Calu3 (cell line): ENCODE measurements around the gene SMIM41. TPM values are rescaled to one million over a fixed set of nuclear protein-coding genes. Genes with fewer than 3 reads are reported as not detected.

Source experiments
- BruUV-seq: library from RNA; stranded (reverse); fragments of 400-500 nt; replicated peaks from 2 replicates; lab custom pipeline; 2021; lab: Mats Ljungman, UMichigan
- CTCF ChIA-PET: fragments of 300-600 bp; sonication (Branson Sonifier 250); formaldehyde crosslinking; loops from one replicate; lab custom pipeline; 2022; ENCODE audit warnings: antibody characterized with exemption; lab: Charles Lee
- DNase-seq: peaks from one replicate; pipeline ENCODE4 v3.0.0; 2022
- H3K27ac Mint-ChIP-seq: one replicate; pipeline ENCODE4 v1.8.0; 2022; ENCODE audit warnings: mixed read lengths; ENCODE audit not compliant: unreplicated experiment
- H3K27me3 Mint-ChIP-seq: one replicate; pipeline ENCODE4 v1.8.0; 2022; ENCODE audit warnings: mixed read lengths; ENCODE audit not compliant: unreplicated experiment
- H3K36me3 Mint-ChIP-seq: one replicate; pipeline ENCODE4 v1.8.0; 2022; ENCODE audit warnings: mild to moderate bottlenecking, moderate library complexity, mixed read lengths; ENCODE audit not compliant: insufficient read depth, unreplicated experiment
- H3K4me1 Mint-ChIP-seq: one replicate; pipeline ENCODE4 v1.8.0; 2022; ENCODE audit warnings: mild to moderate bottlenecking, low read depth, mixed read lengths; ENCODE audit not compliant: unreplicated experiment
- H3K4me3 Mint-ChIP-seq: one replicate; pipeline ENCODE4 v1.8.0; 2022; ENCODE audit warnings: mild to moderate bottlenecking, low read depth, moderate library complexity, mixed read lengths; ENCODE audit not compliant: unreplicated experiment
- H3K9me3 Mint-ChIP-seq: one replicate; pipeline ENCODE4 v1.8.0; 2022; ENCODE audit warnings: low read depth, mixed read lengths; ENCODE audit not compliant: unreplicated experiment
- intact Hi-C: fragments of 100-400 bp; cut with micrococcal nuclease; formaldehyde crosslinking; loops from one replicate; pipeline ENCODE4 v1.10.0; 2022; ENCODE audit not compliant: unreplicated experiment
- total RNA-seq: library from RNA; stranded (reverse); gene quantifications from 2 replicates; pipeline ENCODE4 v1.2.3, GENCODE V29; 2022
- TF ChIP-seq, protein P1 (sequence below): fragments of 200-600 bp; IDR thresholded peaks from one replicate; pipeline ENCODE4 v1.8.0; 2022; ENCODE audit warnings: antibody characterized with exemption; ENCODE audit not compliant: unreplicated experiment

SMIM41 gene
- total RNA-seq, 1 experiment from 2014 or later: not detected

- Mint-ChIP-seq H3K4me3 (no peak overlapping the region), H3K27ac (no peak overlapping the region), H3K4me1 (peaks cover 7% of the 10 kb centered on the region), H3K9me3 (no peaks in the 10 kb centered on the region), H3K27me3 (peaks cover 38% of the 10 kb centered on the region), H3K36me3 (no peaks in the 10 kb centered on the region)
- BruUV-seq: no TSS peak
- TF ChIP-seq, protein P1, sequence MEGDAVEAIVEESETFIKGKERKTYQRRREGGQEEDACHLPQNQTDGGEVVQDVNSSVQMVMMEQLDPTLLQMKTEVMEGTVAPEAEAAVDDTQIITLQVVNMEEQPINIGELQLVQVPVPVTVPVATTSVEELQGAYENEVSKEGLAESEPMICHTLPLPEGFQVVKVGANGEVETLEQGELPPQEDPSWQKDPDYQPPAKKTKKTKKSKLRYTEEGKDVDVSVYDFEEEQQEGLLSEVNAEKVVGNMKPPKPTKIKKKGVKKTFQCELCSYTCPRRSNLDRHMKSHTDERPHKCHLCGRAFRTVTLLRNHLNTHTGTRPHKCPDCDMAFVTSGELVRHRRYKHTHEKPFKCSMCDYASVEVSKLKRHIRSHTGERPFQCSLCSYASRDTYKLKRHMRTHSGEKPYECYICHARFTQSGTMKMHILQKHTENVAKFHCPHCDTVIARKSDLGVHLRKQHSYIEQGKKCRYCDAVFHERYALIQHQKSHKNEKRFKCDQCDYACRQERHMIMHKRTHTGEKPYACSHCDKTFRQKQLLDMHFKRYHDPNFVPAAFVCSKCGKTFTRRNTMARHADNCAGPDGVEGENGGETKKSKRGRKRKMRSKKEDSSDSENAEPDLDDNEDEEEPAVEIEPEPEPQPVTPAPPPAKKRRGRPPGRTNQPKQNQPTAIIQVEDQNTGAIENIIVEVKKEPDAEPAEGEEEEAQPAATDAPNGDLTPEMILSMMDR: no peak
- CTCF ChIA-PET: interaction anchor here (0.6 kb wide), 1 partner anchor 8 kb away, joined by 3 read pairs; no protein-coding TSS in a partner anchor
- intact Hi-C loops: no loop called here
- DNase-seq: no peak
Measured at GRCh38 chr12:52125476-52125900, 46.0 kb downstream of the SMIM41 start.

DNA sequence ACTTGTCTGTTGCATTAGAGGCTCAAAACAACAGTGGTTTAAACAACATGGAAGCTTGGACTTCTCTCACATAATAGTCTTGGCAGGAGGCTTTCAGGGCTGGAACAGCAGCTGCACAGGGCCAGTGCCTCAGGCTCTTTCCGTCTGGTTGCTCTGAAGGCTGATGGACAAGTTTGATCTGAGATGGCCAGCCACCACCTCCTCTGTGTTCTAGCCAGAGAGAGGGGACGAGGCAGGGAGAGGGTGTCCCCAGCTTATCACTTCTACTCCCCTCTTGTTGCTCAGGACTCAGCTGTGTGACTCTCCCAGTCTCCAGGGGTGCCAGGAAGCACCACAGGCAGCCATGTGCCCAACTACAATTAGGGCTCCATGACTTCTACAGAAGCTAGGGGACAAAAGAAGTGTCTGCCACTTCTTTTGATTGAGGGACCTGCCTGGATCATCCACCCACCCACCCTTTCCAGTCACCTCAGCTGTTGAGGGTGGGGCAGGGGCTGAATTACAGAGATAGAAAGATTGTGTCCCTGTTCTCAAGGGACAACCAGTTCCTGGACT, 46.6 kb downstream of the SMIM41 start:
- Mint-ChIP-seq H3K36me3 (no peaks in the 10 kb centered on the region), H3K4me3 (no peak overlapping the region), H3K27ac (no peak overlapping the region), H3K27me3 (peaks cover 41% of the 10 kb centered on the region), H3K9me3 (no peaks in the 10 kb centered on the region), H3K4me1 (peaks cover 7% of the 10 kb centered on the region)
- intact Hi-C loops: no loop called here
- TF ChIP-seq, protein P1: no peak
- BruUV-seq: no TSS peak
- DNase-seq: no peak
- CTCF ChIA-PET: interaction anchor here (0.6 kb wide), 1 partner anchor 8 kb away, joined by 3 read pairs; no protein-coding TSS in a partner anchor

GRCh38 chr12:52126605-52127578, 47.4 kb downstream of the SMIM41 start:
- CTCF ChIA-PET: no interaction called here
- intact Hi-C loops: no loop called here
- H3K4me3 Mint-ChIP-seq: no peak overlapping the region
- H3K27ac Mint-ChIP-seq: no peak overlapping the region
- H3K9me3 Mint-ChIP-seq: no peaks in the 10 kb centered on the region
- peaks cover 47% of the 10 kb centered on the region for H3K27me3 Mint-ChIP-seq
- peaks cover 7% of the 10 kb centered on the region for H3K4me1 Mint-ChIP-seq
- DNase-seq: no peak
- H3K36me3 Mint-ChIP-seq: no peaks in the 10 kb centered on the region
- no TSS peak for BruUV-seq
- TF ChIP-seq, protein P1: no peak

DNA sequence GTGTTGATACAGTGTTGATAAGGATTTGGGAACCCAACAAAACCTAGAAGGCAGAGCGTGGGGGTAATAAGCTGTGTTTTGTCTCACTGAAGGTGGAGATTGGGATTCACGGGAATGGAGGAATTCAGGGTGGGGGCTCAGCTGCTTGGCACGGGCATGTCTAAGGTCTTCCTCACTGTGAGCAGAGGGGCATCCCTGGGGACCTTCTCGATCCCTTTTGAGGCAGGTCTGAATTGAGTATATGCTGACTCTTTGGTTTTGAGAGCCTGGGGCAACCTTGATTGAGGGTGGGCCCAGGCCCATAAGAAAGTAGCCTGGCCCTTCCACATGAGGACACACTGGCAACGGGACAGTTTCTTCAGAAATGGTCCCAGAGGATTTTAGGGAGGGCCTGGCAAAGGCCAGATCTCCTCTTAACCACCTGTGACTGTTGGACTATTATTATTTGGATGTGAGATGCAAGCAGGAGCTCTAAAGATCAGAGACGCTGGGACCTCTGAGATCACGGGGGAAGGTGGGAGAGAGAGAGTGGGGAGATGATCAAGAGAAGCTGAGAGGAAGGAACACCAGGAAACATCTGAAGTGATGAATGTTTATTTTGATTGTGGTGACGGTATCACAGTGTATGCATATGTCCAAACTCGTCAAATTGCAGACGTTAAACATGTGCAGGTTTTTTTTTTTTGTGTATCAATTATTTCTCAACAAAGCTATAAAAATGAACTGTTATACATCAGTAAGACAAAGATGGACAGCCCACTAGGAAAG, 48.4 kb downstream of the SMIM41 start:
- intact Hi-C loops: no loop called here
- H3K9me3 Mint-ChIP-seq: no peaks in the 10 kb centered on the region
- H3K36me3 Mint-ChIP-seq: no peaks in the 10 kb centered on the region
- H3K4me3 Mint-ChIP-seq: no peak overlapping the region
- no peak for DNase-seq
- TF ChIP-seq, protein P1: no peak
- CTCF ChIA-PET: interaction anchor here (0.6 kb wide), 1 partner anchor 155 kb away, joined by 3 read pairs; no protein-coding TSS in a partner anchor
- H3K4me1 Mint-ChIP-seq: peaks cover 7% of the 10 kb centered on the region
- peaks cover 47% of the 10 kb centered on the region for H3K27me3 Mint-ChIP-seq
- H3K27ac Mint-ChIP-seq: no peak overlapping the region
- BruUV-seq: no TSS peak
